NCI-H748 treated with DMSO at 0.1 percent for 48 hours (cell line): Measurements from ENCODE around the gene ROBO2.

Source experiments
- DNase-seq: peaks from one replicate; lab custom pipeline; 2025; lab: John Stamatoyannopoulos, UW

ROBO2 gene

GRCh38 chr3:77052051-77052501 lies 12.2 kb downstream of the ROBO2 start:
- peak; percentile 22 for DNase-seq

GRCh38 chr3:77052733-77053670 lies 13.1 kb downstream of the ROBO2 start:
- DNase-seq, result peak; percentile 24

GRCh38 chr3:77053795-77054194 lies 13.9 kb downstream of the ROBO2 start:
- DNase-seq, result no peak

GRCh38 chr3:77055841-77056341 lies 16.0 kb downstream of the ROBO2 start:
- no peak for DNase-seq

GRCh38 chr3:77059354-77059753 lies 19.5 kb downstream of the ROBO2 start:
- DNase-seq, result no peak

- no peak for DNase-seq
These were observed 23.5 kb downstream of the ROBO2 start for GRCh38 chr3:77063423-77063822.

GRCh38 chr3:77065750-77066149 lies 25.9 kb downstream of the ROBO2 start:
- no peak for DNase-seq

- no peak for DNase-seq
These were observed 26.9 kb downstream of the ROBO2 start for GRCh38 chr3:77066829-77067228.

GRCh38 chr3:77068808-77069207 lies 28.9 kb downstream of the ROBO2 start:
- DNase-seq, result no peak

- DNase-seq, result no peak
These were observed 31.5 kb downstream of the ROBO2 start for GRCh38 chr3:77071364-77071763.

GRCh38 chr3:77071809-77072208 lies 31.9 kb downstream of the ROBO2 start:
- DNase-seq, result no peak

- DNase-seq, result no peak
These were observed 32.3 kb downstream of the ROBO2 start for GRCh38 chr3:77072232-77072631.

- no peak for DNase-seq
These were observed 38.4 kb downstream of the ROBO2 start for GRCh38 chr3:77078279-77078678.

- DNase-seq, result no peak
These were observed 40.2 kb downstream of the ROBO2 start for GRCh38 chr3:77079988-77080610.

GRCh38 chr3:77081240-77081661 lies 41.4 kb downstream of the ROBO2 start:
- no peak for DNase-seq

GRCh38 chr3:77084511-77084910 lies 44.6 kb downstream of the ROBO2 start:
- DNase-seq, result no peak

- DNase-seq, result no peak
These were observed 46.5 kb downstream of the ROBO2 start for GRCh38 chr3:77086408-77086807.

- DNase-seq, result no peak
These were observed 51.9 kb downstream of the ROBO2 start for GRCh38 chr3:77091809-77092208.

GRCh38 chr3:77093101-77093500 lies 53.2 kb downstream of the ROBO2 start:
- DNase-seq, result no peak

- no peak for DNase-seq
These were observed 56.2 kb downstream of the ROBO2 start for GRCh38 chr3:77096145-77096544.

GRCh38 chr3:77096966-77097890 lies 57.3 kb downstream of the ROBO2 start:
- no peak for DNase-seq
